Right lobe of liver (tissue), 6 donors: ENCODE results near the gene BID. TPM values are rescaled to one million over a fixed set of nuclear protein-coding genes. Genes with fewer than 3 reads are reported as not detected.

Experiments
- ATAC-seq, 4 donors: fragments of 200-7000 bp; cut with Tn5 transposase; one replicate each; pipeline ENCODE4 v1.9.1; 2020; ENCODE audit warnings: mild to moderate bottlenecking in 4 of 4, moderate library complexity in 4 of 4
- DNase-seq, 3 donors: peaks; one replicate each; pipeline ENCODE4 v3.0.0-alpha.2; 2020
- H3K27ac ChIP-seq, 3 donors: fragments of 200-600 bp; one replicate each; pipeline ENCODE4 v1.8.0; 2022
- H3K27me3 ChIP-seq, 2 donors: fragments of 200-600 bp; one replicate each; pipeline ENCODE4 v1.8.0; 2022
- H3K36me3 ChIP-seq, 4 donors: fragments of 200-600 bp; sonication (generic) in 1 of 4; one replicate each; pipeline versions ENCODE4 v1.5.1 to v1.8.0; 2017 to 2022; ENCODE audit warnings: control low read depth in 1 of 4
- H3K4me1 ChIP-seq, 4 donors: fragments of 200-600 bp; sonication (generic) in 1 of 4; one replicate each; pipeline versions ENCODE4 v1.5.1 to v1.8.0; 2017 to 2022; ENCODE audit warnings: control low read depth in 1 of 4
- H3K4me3 ChIP-seq, 3 donors: fragments of 200-600 bp; one replicate each; pipeline ENCODE4 v1.8.0; 2022
- H3K9me3 ChIP-seq, 4 donors: fragments of 200-600 bp; sonication (generic) in 1 of 4; one replicate each; pipeline versions ENCODE4 v1.5.1 to v1.8.0; 2017 to 2022; ENCODE audit warnings: control low read depth in 1 of 4
- CTCF ChIP-seq, 4 donors: fragments of 200-600 bp in 3 of 4; fragments of 450-650 bp in 1 of 4; IDR thresholded peaks; one replicate each; pipeline versions ENCODE4 v1.5.1 to v1.8.0; 2016 to 2022; ENCODE audit warnings: antibody characterized with exemption in 4 of 4, mild to moderate bottlenecking in 2 of 4
- POLR2A ChIP-seq: fragments of 450-650 bp; IDR thresholded peaks from one replicate; pipeline ENCODE4 v1.6.1; 2017; ENCODE audit warnings: antibody characterized with exemption, mild to moderate bottlenecking
- WGBS: methylation state at CpG from one replicate; pipeline ENCODE4 v1.1.6; 2018; ENCODE audit warnings: low coverage, low lambda C conversion rate; ENCODE audit not compliant: insufficient coverage; ENCODE audit errors: missing lambda C conversion rate; 5-methylcytosine and 5-hydroxymethylcytosine counted together
- intact Hi-C, 2 donors: fragments of 100-400 bp; cut with DNase I; formaldehyde crosslinking; loops; one replicate each; pipeline versions ENCODE4 v1.11.2 to v1.14.1; 2022
- total RNA-seq, 6 experiments: library from RNA; depleted of rRNA in 2 of 6; stranded (reverse); fragments of >200 nt in 2 of 6; fragmentation: NEBNext Ultra II Directional in 3 of 6; extraction: Animal tissue kit (Norgen Biotek cat#: 25700) in 3 of 6; gene quantifications; one replicate each; pipeline versions ENCODE4 v1.1.0 to v1.2.4, GENCODE V29; 2016 to 2023
- donor health status: DM: no; HTN: yes; CAD: no.
- donor health status: DM: no; HTN: no; CAD: no.
- donor health status: DM: no; HTN: no; CAD: no.
- donor health status: DM: no; HTN: yes; CAD: no.
- donor health status: DM: no; HTN: yes; CAD: no.

Gene BID
- total RNA-seq, 6 experiments from 2014 or later = 30.5 to 57.3 (median 36.2) TPM

- ATAC-seq (no peak), DNase-seq (no peak)
- peaks cover 0 to 24% (median 2%) of the 10 kb centered on the region in 4 donors for H3K4me1 ChIP-seq
- H3K27ac ChIP-seq = no peak overlapping the region
- H3K4me3 ChIP-seq = no peak overlapping the region
- intact Hi-C loops = loop anchor here in 1 of 2 donors (5.0 kb wide), 1 partner anchor 40 kb away; no protein-coding TSS in a partner anchor
- no peak for TF ChIP-seq POLR2A
- no peak for TF ChIP-seq CTCF (IDR thresholded peaks at IDR 0.05)
- no peaks in the 10 kb centered on the region for H3K27me3 ChIP-seq
- H3K9me3 ChIP-seq = no peaks in the 10 kb centered on the region
- H3K36me3 ChIP-seq = no peaks in the 10 kb centered on the region
- WGBS = 84% methylated on average over 8 of the region's 13 CpGs
Measured at GRCh38 chr22:17782158-17782557, 7.9 kb upstream of the BID start.

- Histone ChIP-seq H3K27me3 (no peaks in the 10 kb centered on the region), H3K9me3 (no peaks in the 10 kb centered on the region), H3K27ac (peak overlapping the region in 1 of 3 donors; percentile 39), H3K4me3 (no peak overlapping the region), H3K4me1 (peaks cover 0 to 18% (median 0%) of the 10 kb centered on the region in 4 donors), H3K36me3 (no peaks in the 10 kb centered on the region)
- peak in 3 of 4 donors; percentile 3 to 51 (median 12) for ATAC-seq
- peak in 1 of 3 donors; percentile 69 for DNase-seq
- WGBS = 50% methylated on average over 2 of the region's 12 CpGs
- intact Hi-C loops = loop anchor here in 1 of 2 donors (5.0 kb wide), 1 partner anchor 39 kb away; no protein-coding TSS in a partner anchor
- TF ChIP-seq POLR2A = no peak
- no peak for TF ChIP-seq CTCF (IDR thresholded peaks at IDR 0.05)
Measured at GRCh38 chr22:17781319-17782031, 7.2 kb upstream of the BID start.

GRCh38 chr22:17780741-17781318, 6.6 kb upstream of the BID start:
- DNase-seq (no peak), ATAC-seq (no peak)
- peaks cover 0 to 14% (median 0%) of the 10 kb centered on the region in 4 donors for H3K4me1 ChIP-seq
- H3K27ac ChIP-seq = peak overlapping the region in 1 of 3 donors; percentile 39
- intact Hi-C loops = loop anchor here in 1 of 2 donors (5.0 kb wide), 1 partner anchor 39 kb away; no protein-coding TSS in a partner anchor
- no peaks in the 10 kb centered on the region for H3K9me3 ChIP-seq
- 90% methylated on average over 6 of the region's 10 CpGs for whole genome bisulfite sequencing
- no peaks in the 10 kb centered on the region for H3K27me3 ChIP-seq
- no peaks in the 10 kb centered on the region for H3K36me3 ChIP-seq
- no peak overlapping the region for H3K4me3 ChIP-seq
- no peak for TF ChIP-seq CTCF (IDR thresholded peaks at IDR 0.05)
- TF ChIP-seq POLR2A = no peak

- no peaks in the 10 kb centered on the region for H3K9me3 ChIP-seq
- H3K27me3 ChIP-seq = no peaks in the 10 kb centered on the region
- DNase-seq = no peak
- H3K27ac ChIP-seq = no peak overlapping the region
- intact Hi-C loops = loop anchor here in 1 of 2 donors (5.0 kb wide), 1 partner anchor 38 kb away; no protein-coding TSS in a partner anchor
- H3K4me3 ChIP-seq = no peak overlapping the region
- WGBS = 68% methylated on average over 6 of the region's 19 CpGs
- no peaks in the 10 kb centered on the region for H3K36me3 ChIP-seq
- TF ChIP-seq CTCF (IDR thresholded peaks at IDR 0.05) = no peak
- TF ChIP-seq POLR2A = no peak
- peaks cover 0 to 14% (median 0%) of the 10 kb centered on the region in 4 donors for H3K4me1 ChIP-seq
- ATAC-seq = no peak
Measured at GRCh38 chr22:17780116-17780740, 6.0 kb upstream of the BID start.
